Endothelial cell of umbilical vein (primary cell): ENCODE data around the gene ABR. TPM values are rescaled to one million over a fixed set of nuclear protein-coding genes. Genes with fewer than 3 reads are reported as not detected.

Experiments used
- BruUV-seq: library from RNA; stranded (reverse); fragments of 400-500 nt; replicated peaks from 2 replicates; lab custom pipeline; 2021; lab: Mats Ljungman, UMichigan
- CTCF ChIA-PET: fragments of 300-600, 350-600 bp; sonication (Branson Sonifier 250); formaldehyde crosslinking; loops from one replicate; lab custom pipeline; 2021; ENCODE audit warnings: antibody characterized with exemption, inconsistent platforms; lab: Charles Lee
- POLR2A ChIA-PET: fragments of 300-600, 350-600 bp; sonication (Branson Sonifier 250); formaldehyde crosslinking; loops from one replicate; lab custom pipeline; 2021; ENCODE audit warnings: antibody characterized with exemption, inconsistent platforms; lab: Charles Lee
- DNase-seq: peaks from one replicate; pipeline ENCODE4 v3.0.0-alpha.2; 2011; ENCODE audit warnings: low read depth, low spot score
- FAIRE-seq: peaks from 2 replicates; lab custom pipeline; 2011; peaks lifted over from hg19 to GRCh38; lab: Jason Lieb, UNC
- H2AFZ ChIP-seq: 2 replicates; pipeline ENCODE4 v1.6.0; 2012; ENCODE audit warnings: low read depth, low read length, control low read depth, inconsistent platforms
- H3K27ac ChIP-seq: 2 replicates; pipeline ENCODE4 v1.5.1; 2011; ENCODE audit warnings: low read depth, mild to moderate bottlenecking, control low read depth, low read length, moderate library complexity; ENCODE audit not compliant: insufficient read depth
- H3K27me3 ChIP-seq, 2 experiments: 2 replicates each; pipeline versions ENCODE4 v1.6.0 to v1.6.1; 2011; ENCODE audit warnings: low read length in 2 of 2, mixed read lengths in 1 of 2; ENCODE audit not compliant: control insufficient read depth in 2 of 2, insufficient read depth in 2 of 2
- H3K36me3 ChIP-seq, 2 experiments: 2 replicates in 1 of 2; 3 replicates in 1 of 2; pipeline ENCODE4 v1.5.1; 2011; ENCODE audit warnings: low read length in 2 of 2, mild to moderate bottlenecking in 1 of 2, moderate library complexity in 1 of 2; ENCODE audit not compliant: control insufficient read depth in 2 of 2, insufficient read depth in 2 of 2; ENCODE audit errors: extremely low read depth in 1 of 2
- H3K4me1 ChIP-seq: 3 replicates; pipeline ENCODE4 v1.5.1; 2011; ENCODE audit warnings: mild to moderate bottlenecking, low read length; ENCODE audit not compliant: control insufficient read depth, insufficient read depth; ENCODE audit errors: extremely low read depth
- H3K4me2 ChIP-seq: 2 replicates; pipeline ENCODE4 v1.6.1; 2011; ENCODE audit warnings: low read length, control low read depth, mixed read lengths; ENCODE audit not compliant: insufficient read depth
- H3K4me3 ChIP-seq, 3 experiments: fragments of 200-600 bp in 1 of 3; sonication (generic), shearing (Covaris generic) in 1 of 3; replicated peaks in 1 of 3; 2 replicates each; pipeline ENCODE4 v1.5.1; 2011 to 2016; ENCODE audit warnings: control low read depth in 3 of 3, low read length in 3 of 3, mild to moderate bottlenecking in 2 of 3, inconsistent platforms in 1 of 3, low read depth in 1 of 3, moderate library complexity in 1 of 3; ENCODE audit not compliant: insufficient read depth in 1 of 3
- H3K79me2 ChIP-seq: 2 replicates; pipeline ENCODE4 v1.6.0; 2012; ENCODE audit warnings: low read length, inconsistent platforms; ENCODE audit not compliant: control insufficient read depth, insufficient read depth
- H3K9ac ChIP-seq: replicated peaks from 2 replicates; pipeline ENCODE3; 2011; ENCODE audit warnings: low read length, control low read depth; ENCODE audit not compliant: insufficient read depth; ENCODE audit errors: extremely low read depth
- H3K9me1 ChIP-seq: replicated peaks from 3 replicates; pipeline ENCODE4 v1.6.0; 2011; ENCODE audit warnings: mild to moderate bottlenecking, low read length; ENCODE audit not compliant: control insufficient read depth, insufficient read depth; ENCODE audit errors: extremely low read depth
- H3K9me3 ChIP-seq: replicated peaks from 2 replicates; pipeline ENCODE4 v1.5.1; 2012; ENCODE audit warnings: low read length, inconsistent platforms; ENCODE audit not compliant: control insufficient read depth, insufficient read depth
- H4K20me1 ChIP-seq: replicated peaks from 2 replicates; pipeline ENCODE3; 2011; ENCODE audit warnings: mild to moderate bottlenecking, low read length; ENCODE audit not compliant: control insufficient read depth, insufficient read depth; ENCODE audit errors: extremely low read depth
- CTCF ChIP-seq, 2 donors: IDR thresholded peaks; 1 replicate in 1 of 2; 2 replicates in 1 of 2; pipeline ENCODE4 v1.5.1; 2011; ENCODE audit warnings: low read length in 2 of 2, mild to moderate bottlenecking in 2 of 2, moderate library complexity in 2 of 2, control low read depth in 1 of 2, inconsistent platforms in 1 of 2, low read depth in 1 of 2; ENCODE audit not compliant: insufficient read depth in 1 of 2; ENCODE audit errors: extremely low read depth in 1 of 2
- EZH2 ChIP-seq: IDR thresholded peaks from 2 replicates; pipeline ENCODE4 v1.6.1; 2012; ENCODE audit warnings: borderline replicate concordance, low read depth, mild to moderate bottlenecking, moderate library complexity, low read length, inconsistent platforms; ENCODE audit not compliant: severe bottlenecking
- FOS ChIP-seq: IDR thresholded peaks from 2 replicates; pipeline ENCODE4 v1.6.1; 2011; ENCODE audit warnings: mild to moderate bottlenecking, low read length, moderate library complexity, borderline replicate concordance; ENCODE audit not compliant: insufficient read depth
- GATA2 ChIP-seq: IDR thresholded peaks from 2 replicates; pipeline ENCODE4 v1.7.0; 2011; ENCODE audit warnings: low read depth, mild to moderate bottlenecking, moderate library complexity, mixed read lengths, low read length; ENCODE audit not compliant: insufficient read length, insufficient read depth
- JUN ChIP-seq: IDR thresholded peaks from 2 replicates; pipeline ENCODE4 v1.6.1; 2011; ENCODE audit warnings: borderline replicate concordance, low read depth; ENCODE audit not compliant: insufficient read length, insufficient read depth
- MAX ChIP-seq: IDR thresholded peaks from 2 replicates; pipeline ENCODE4 v1.6.1; 2011; ENCODE audit not compliant: insufficient read depth, insufficient read length
- MYC ChIP-seq: IDR thresholded peaks from one replicate; pipeline ENCODE4 v1.6.1; 2011; ENCODE audit warnings: mild to moderate bottlenecking, low read depth, low read length
- POLR2A ChIP-seq: IDR thresholded peaks from 2 replicates; pipeline ENCODE4 v1.6.1; 2012; ENCODE audit warnings: low read depth, mild to moderate bottlenecking, control low read depth, low read length
- POLR2AphosphoS5 ChIP-seq: IDR thresholded peaks from 2 replicates; pipeline ENCODE4 v1.6.1; 2012; ENCODE audit warnings: low read depth, mild to moderate bottlenecking, control low read depth, low read length, moderate library complexity; ENCODE audit not compliant: insufficient read depth
- dilution Hi-C: fragments of 300-500 bp; cut with MboI; formaldehyde crosslinking; loops from one replicate; pipeline ENCODE4 v1.15.0; 2019; ENCODE audit warnings: low sequenced_read_pairs; ENCODE audit not compliant: extremely low pct_ligation_motif_present
- intact Hi-C: fragments of 100-400 bp; cut with micrococcal nuclease; formaldehyde crosslinking; loops from one replicate; pipeline ENCODE4 v1.10.0; 2022
- polyA plus RNA-seq, 4 experiments: library from polyadenylated mRNA; depleted of rRNA in 3 of 4; stranded (reverse) in 3 of 4; unstranded in 1 of 4; fragments of >200 nt; gene quantifications; 2 replicates each; pipeline versions ENCODE4 v1.2.1 to v1.2.3, GENCODE V29; 2011 to 2012; ENCODE audit warnings: missing spikeins in 1 of 4
- total RNA-seq: library from RNA; stranded (reverse); gene quantifications from 2 replicates; pipeline ENCODE4 v1.2.3, GENCODE V29; 2021

The ABR gene
- total and polyA plus RNA-seq, 2 donors (not counting 3 experiments of a cell fraction or from before 2014, with no cell fraction given) = 83.5 to 96.8 TPM

DNA sequence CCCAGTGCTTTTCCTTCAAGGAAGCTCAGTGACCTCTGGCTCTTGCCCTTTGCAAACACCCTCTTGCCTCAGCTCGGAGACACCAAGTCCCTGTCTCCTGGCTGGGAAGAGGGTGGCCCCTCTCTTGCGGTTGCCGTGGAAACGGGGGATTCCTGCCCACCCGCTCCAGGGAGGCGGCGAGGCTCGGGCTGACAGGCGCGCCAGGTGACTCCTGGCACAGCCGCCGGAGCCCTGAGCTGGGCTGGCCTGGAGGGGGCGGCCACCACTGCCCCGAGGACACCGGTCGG, 71.4 kb downstream of the ABR start:
- intact Hi-C loops (no loop called here), dilution Hi-C loops (no loop called here)
- Histone ChIP-seq H3K36me3 (peaks cover 0 to 2% of the 10 kb centered on the region in 2 experiments), H3K4me1 (peaks cover 35% of the 10 kb centered on the region), H3K9me1 (no peaks in the 10 kb centered on the region), H3K4me2 (peak overlapping the region; percentile 33), H2AFZ (peak overlapping the region; percentile 80), H3K9ac (peak overlapping the region; percentile 71), H3K27me3 (no peaks in the 10 kb centered on the region), H3K4me3 (peak overlapping the region; percentile 64 to 75 (median 72)), H3K27ac (peak overlapping the region; percentile 29), H3K79me2 (peaks cover 14% of the 10 kb centered on the region), H4K20me1 (no peaks in the 10 kb centered on the region), H3K9me3 (no peaks in the 10 kb centered on the region)
- ChIA-PET CTCF (interaction anchor here (0.7 to 1.9 kb wide), 6 partner anchors 10 to 50 kb away, joined by 3 to 13 read pairs (median 4); no protein-coding TSS in a partner anchor), POLR2A (no interaction called here)
- no peak for TF ChIP-seq CTCF (IDR thresholded peaks at IDR 0.05; ENCODE audit: extremely low read depth in 1 of 2, insufficient read depth in 1 of 2, low read depth in 1 of 2, low read length in 2 of 2)
- TF ChIP-seq JUN = no peak
- TF ChIP-seq MAX = no peak
- TF ChIP-seq GATA2 = no peak
- TF ChIP-seq FOS = no peak
- no peak for TF ChIP-seq MYC
- no peak for TF ChIP-seq POLR2A
- no peak for TF ChIP-seq EZH2
- TF ChIP-seq POLR2AphosphoS5 = no peak
- no peak for FAIRE-seq
- no TSS peak for BruUV-seq
- DNase-seq = peak; percentile 10
